WTC11 (cell line): ENCODE data around the gene SEC16B. TPM values are rescaled to one million over a fixed set of nuclear protein-coding genes. Genes with fewer than 3 reads are reported as not detected.

Experiments
- ATAC-seq: fragments of 200-7000 bp; cut with Tn5 transposase; 2 replicates; pipeline ENCODE4 v1.10.0; 2021; ENCODE audit warnings: mild to moderate bottlenecking, moderate library complexity
- CTCF ChIA-PET: fragments of 300-600 bp; sonication (Branson Sonifier 250); formaldehyde crosslinking; loops from one replicate; lab custom pipeline; 2021; ENCODE audit warnings: antibody characterized with exemption; lab: Charles Lee
- POLR2A ChIA-PET: fragments of 350-600 bp; sonication (Branson Sonifier 250); formaldehyde crosslinking; loops from one replicate; lab custom pipeline; 2021; ENCODE audit warnings: antibody characterized with exemption; lab: Charles Lee
- DNase-seq: peaks from one replicate; pipeline ENCODE4 v3.0.0; 2021; ENCODE audit warnings: low spot score
- H3K27ac Mint-ChIP-seq: 2 replicates; pipeline ENCODE4 v1.8.0; 2021; ENCODE audit warnings: mixed read lengths
- H3K27me3 Mint-ChIP-seq: 2 replicates; pipeline ENCODE4 v1.8.0; 2021; ENCODE audit warnings: low read depth, mild to moderate bottlenecking, moderate library complexity, mixed read lengths
- H3K36me3 Mint-ChIP-seq: 2 replicates; pipeline ENCODE4 v1.8.0; 2021; ENCODE audit warnings: mixed read lengths
- H3K4me1 Mint-ChIP-seq: 2 replicates; pipeline ENCODE4 v1.8.0; 2022; ENCODE audit warnings: mixed read lengths
- H3K4me3 Mint-ChIP-seq: 2 replicates; pipeline ENCODE4 v1.8.0; 2021; ENCODE audit warnings: mild to moderate bottlenecking, moderate library complexity, mixed read lengths
- H3K9me3 Mint-ChIP-seq: 2 replicates; pipeline ENCODE4 v1.8.0; 2021; ENCODE audit warnings: mixed read lengths
- ATF3 ChIP-seq: sonication (generic); formaldehyde crosslinking; conservative IDR thresholded peaks from 2 replicates; pipeline ENCODE4 v1.8.1; 2022; ENCODE audit warnings: mild to moderate bottlenecking, missing genetic modification reagents
- E2F5 ChIP-seq: sonication (generic); formaldehyde crosslinking; IDR thresholded peaks from 2 replicates; pipeline ENCODE4 v1.8.1; 2022; ENCODE audit warnings: mild to moderate bottlenecking, moderate library complexity, missing genetic modification reagents
- EMX1 ChIP-seq: fragments of 250-450 bp; sonication (Bioruptor Pico); IDR thresholded peaks from 2 replicates; pipeline ENCODE4 v1.8.0; 2021; ENCODE audit warnings: mild to moderate bottlenecking
- FOXJ3 ChIP-seq: sonication (generic); formaldehyde crosslinking; IDR thresholded peaks from 2 replicates; pipeline ENCODE4 v1.9.0; 2021; ENCODE audit warnings: missing genetic modification reagents, mild to moderate bottlenecking, borderline replicate concordance
- FOXK1 ChIP-seq: sonication (generic); formaldehyde crosslinking; IDR thresholded peaks from 2 replicates; pipeline ENCODE4 v1.8.0; 2022; ENCODE audit warnings: mild to moderate bottlenecking, moderate library complexity, missing genetic modification reagents
- GRHL2 ChIP-seq: fragments of 250-450 bp; sonication (Bioruptor Pico); IDR thresholded peaks from 2 replicates; pipeline ENCODE4 v1.8.0; 2022; ENCODE audit warnings: mild to moderate bottlenecking, moderate library complexity; ENCODE audit not compliant: insufficient replicate concordance, severe bottlenecking
- HMGXB4 ChIP-seq: sonication (generic); formaldehyde crosslinking; IDR thresholded peaks from 2 replicates; pipeline ENCODE4 v1.8.1; 2023; ENCODE audit warnings: mild to moderate bottlenecking, moderate library complexity, missing genetic modification reagents
- MXD4 ChIP-seq: fragments of 250-450 bp; sonication (Bioruptor Pico); IDR thresholded peaks from 2 replicates; pipeline ENCODE4 v1.8.0; 2021; ENCODE audit warnings: mild to moderate bottlenecking, moderate library complexity, borderline replicate concordance
- NFATC4 ChIP-seq: fragments of 250-450 bp; sonication (Bioruptor Pico); IDR thresholded peaks from 2 replicates; pipeline ENCODE4 v1.9.0; 2021; ENCODE audit warnings: mild to moderate bottlenecking
- NFYB ChIP-seq: sonication (generic); formaldehyde crosslinking; conservative IDR thresholded peaks from 2 replicates; pipeline ENCODE4 v1.8.0; 2022; ENCODE audit warnings: low read depth, missing genetic modification reagents
- NR3C1 ChIP-seq: sonication (generic); formaldehyde crosslinking; conservative IDR thresholded peaks from 2 replicates; pipeline ENCODE4 v1.8.1; 2023; ENCODE audit warnings: low read depth, mild to moderate bottlenecking, missing genetic modification reagents
- OVOL2 ChIP-seq: fragments of 250-450 bp; sonication (Bioruptor Pico); IDR thresholded peaks from 2 replicates; pipeline ENCODE4 v1.9.0; 2021; ENCODE audit warnings: mild to moderate bottlenecking, borderline replicate concordance
- PRRX2 ChIP-seq: fragments of 250-450 bp; sonication (Bioruptor Pico); IDR thresholded peaks from 2 replicates; pipeline ENCODE4 v1.8.0; 2021; ENCODE audit warnings: mild to moderate bottlenecking
- RORB ChIP-seq: fragments of 250-450 bp; sonication (Bioruptor Pico); IDR thresholded peaks from 2 replicates; pipeline ENCODE4 v1.9.0; 2021; ENCODE audit warnings: mild to moderate bottlenecking
- TCF7 ChIP-seq: sonication (generic); formaldehyde crosslinking; IDR thresholded peaks from 2 replicates; pipeline ENCODE4 v1.8.0; 2022; ENCODE audit warnings: mild to moderate bottlenecking, low read depth, missing genetic modification reagents, moderate library complexity
- TEAD4 ChIP-seq: sonication (generic); formaldehyde crosslinking; IDR thresholded peaks from 2 replicates; pipeline ENCODE4 v1.8.0; 2022; ENCODE audit warnings: mild to moderate bottlenecking, missing genetic modification reagents
- ZBTB21 ChIP-seq: sonication (generic); formaldehyde crosslinking; IDR thresholded peaks from 2 replicates; pipeline ENCODE4 v1.8.1; 2023; ENCODE audit warnings: mild to moderate bottlenecking, missing genetic modification reagents, borderline replicate concordance
- ZBTB43 ChIP-seq: sonication (generic); formaldehyde crosslinking; IDR thresholded peaks from 2 replicates; pipeline ENCODE4 v1.8.1; 2023; ENCODE audit warnings: mild to moderate bottlenecking, missing genetic modification reagents
- ZNF121 ChIP-seq: sonication (generic); formaldehyde crosslinking; IDR thresholded peaks from 2 replicates; pipeline ENCODE4 v1.8.0; 2023; ENCODE audit warnings: missing genetic modification reagents
- ZNF396 ChIP-seq: fragments of 250-450 bp; sonication (Bioruptor Pico); IDR thresholded peaks from 2 replicates; pipeline ENCODE4 v1.8.0; 2021; ENCODE audit warnings: mild to moderate bottlenecking, moderate library complexity, borderline replicate concordance
- ZNF425 ChIP-seq: fragments of 250-450 bp; sonication (Bioruptor Pico); conservative IDR thresholded peaks from 2 replicates; pipeline ENCODE4 v1.9.0; 2021; ENCODE audit warnings: mild to moderate bottlenecking
- ZNF512 ChIP-seq: sonication (generic); formaldehyde crosslinking; IDR thresholded peaks from 2 replicates; pipeline ENCODE4 v1.8.1; 2022; ENCODE audit warnings: missing genetic modification reagents, borderline replicate concordance
- total RNA-seq: library from RNA; stranded (reverse); gene quantifications from 3 replicates; pipeline ENCODE4 v1.2.3, GENCODE V29; 2021

Gene SEC16B
- total RNA-seq, 1 experiment from 2014 or later = 0.90 TPM

- H3K9me3 Mint-ChIP-seq = peaks cover 8% of the 10 kb centered on the region
- no peak for DNase-seq
- TF ChIP-seq ATF3 (CRISPR knock-in tag) = no peak
- no peak for TF ChIP-seq ZNF121
- TF ChIP-seq PRRX2 (CRISPR knock-in tag) = no peak
- TF ChIP-seq TEAD4 (CRISPR knock-in tag) = no peak
- TF ChIP-seq FOXK1 (CRISPR knock-in tag) = no peak
- no peak for TF ChIP-seq ZNF512 (CRISPR knock-in tag)
- no peak for TF ChIP-seq NR3C1 (CRISPR knock-in tag)
- TF ChIP-seq FOXJ3 (CRISPR knock-in tag) = no peak
- no peak for TF ChIP-seq E2F5 (CRISPR knock-in tag)
- no peak for TF ChIP-seq EMX1 (CRISPR knock-in tag)
- no peak for TF ChIP-seq ZNF425 (CRISPR knock-in tag)
- no peak for TF ChIP-seq NFATC4
- TF ChIP-seq GRHL2 (CRISPR knock-in tag) = no peak
- no peak for TF ChIP-seq HMGXB4 (CRISPR knock-in tag)
- no peak for TF ChIP-seq RORB (CRISPR knock-in tag)
- TF ChIP-seq OVOL2 (CRISPR knock-in tag) = no peak
- no peak for TF ChIP-seq NFYB (CRISPR knock-in tag)
- no peak for TF ChIP-seq ZNF396 (CRISPR knock-in tag)
- no peaks in the 10 kb centered on the region; the same call in 1 of the 2 replicates for H3K27me3 Mint-ChIP-seq
- POLR2A ChIA-PET = no interaction called here
- ATAC-seq = no peak
- no peak overlapping the region for H3K4me3 Mint-ChIP-seq
- H3K27ac Mint-ChIP-seq = no peak overlapping the region
- H3K4me1 Mint-ChIP-seq = no peaks in the 10 kb centered on the region
- H3K36me3 Mint-ChIP-seq = no peaks in the 10 kb centered on the region
- CTCF ChIA-PET = no interaction called here
These were observed 749 bp downstream of the SEC16B start for GRCh38 chr1:177969109-177969508.

- no peaks in the 10 kb centered on the region for H3K4me1 Mint-ChIP-seq
- no peaks in the 10 kb centered on the region for H3K36me3 Mint-ChIP-seq
- DNase-seq = no peak
- POLR2A ChIA-PET = no interaction called here
- no peaks in the 10 kb centered on the region; the same call in 1 of the 2 replicates for H3K27me3 Mint-ChIP-seq
- H3K4me3 Mint-ChIP-seq = no peak overlapping the region
- no peak for TF ChIP-seq NR3C1 (CRISPR knock-in tag)
- TF ChIP-seq FOXK1 (CRISPR knock-in tag) = no peak
- TF ChIP-seq ZBTB43 (CRISPR knock-in tag) = no peak
- TF ChIP-seq EMX1 (CRISPR knock-in tag) = no peak
- no peak for TF ChIP-seq MXD4 (CRISPR knock-in tag)
- TF ChIP-seq NFATC4 = no peak
- no peak for TF ChIP-seq TCF7 (CRISPR knock-in tag)
- TF ChIP-seq ZBTB21 = no peak
- TF ChIP-seq, all 79 proteins: peak for 0
- CTCF ChIA-PET = no interaction called here
- Mint-ChIP-seq H3K27ac (no peak overlapping the region), H3K9me3 (no peaks in the 10 kb centered on the region)
- ATAC-seq = no peak
These were observed 3.7 kb downstream of the SEC16B start for GRCh38 chr1:177966199-177966598.
